A549 (cell line): Measurements from ENCODE around the gene TTPAL. TPM values are rescaled to one million over a fixed set of nuclear protein-coding genes. Genes with fewer than 3 reads are reported as not detected.

ENCODE experiments used
- ATOH8 ChIP-seq: fragments of 250-450 bp; sonication (Bioruptor Pico); IDR thresholded peaks from 2 replicates; pipeline ENCODE4 v1.5.0; 2020; ENCODE audit warnings: low read depth, mild to moderate bottlenecking, moderate library complexity
- BCL3 ChIP-seq: fragments of >200 bp; sonication (Bioruptor Twin); formaldehyde crosslinking; IDR thresholded peaks from 3 replicates; pipeline ENCODE4 v1.6.1; 2016
- CBX2 ChIP-seq: fragments of 200-600 bp; sonication (generic); IDR thresholded peaks from 2 replicates; pipeline ENCODE4 v1.6.1; 2016; ENCODE audit warnings: low read depth, mild to moderate bottlenecking, borderline replicate concordance
- CBX8 ChIP-seq: fragments of 200-600 bp; sonication (generic); IDR thresholded peaks from 2 replicates; pipeline ENCODE4 v1.6.1; 2016
- CHD2 ChIP-seq: fragments of 150-350 bp; IDR thresholded peaks from 2 replicates; pipeline ENCODE4 v1.6.1; 2014; ENCODE audit warnings: low read length; ENCODE audit not compliant: partially characterized antibody
- E2F6 ChIP-seq: IDR thresholded peaks from 2 replicates; pipeline ENCODE4 v1.6.1; 2012; ENCODE audit warnings: low read depth, borderline replicate concordance
- EHF ChIP-seq: fragments of 250-450 bp; sonication (Bioruptor Pico); IDR thresholded peaks from 2 replicates; pipeline ENCODE4 v1.5.0; 2020; ENCODE audit warnings: mild to moderate bottlenecking
- EHMT2 ChIP-seq: fragments of 200-600 bp; sonication (generic); IDR thresholded peaks from 2 replicates; pipeline ENCODE4 v1.6.1; 2016; ENCODE audit warnings: antibody characterized with exemption, low read depth, mild to moderate bottlenecking, moderate library complexity
- ELK1 ChIP-seq: fragments of 150-350 bp; IDR thresholded peaks from 2 replicates; pipeline ENCODE4 v1.6.1; 2014; ENCODE audit warnings: low read depth, mild to moderate bottlenecking, low read length
- FOSB ChIP-seq: fragments of 250-450 bp; sonication (Bioruptor Pico); IDR thresholded peaks from 2 replicates; pipeline ENCODE4 v1.5.0; 2020; ENCODE audit warnings: mild to moderate bottlenecking, moderate library complexity
- GATA3 ChIP-seq: IDR thresholded peaks from 2 replicates; pipeline ENCODE4 v1.6.1; 2012; ENCODE audit warnings: borderline replicate concordance
- HDAC2 ChIP-seq: fragments of 200-600 bp; sonication (generic); IDR thresholded peaks from 2 replicates; pipeline ENCODE4 v1.6.1; 2016
- HES2 ChIP-seq: fragments of >200 bp; sonication (Bioruptor Twin); formaldehyde crosslinking; IDR thresholded peaks from 2 replicates; pipeline ENCODE4 v1.6.1; 2016
- HEYL ChIP-seq: fragments of 250-450 bp; sonication (Bioruptor Pico); IDR thresholded peaks from 2 replicates; pipeline ENCODE4 v1.8.0; 2021; ENCODE audit warnings: mild to moderate bottlenecking, moderate library complexity
- HOXA7 ChIP-seq: fragments of 250-450 bp; sonication (Bioruptor Pico); IDR thresholded peaks from 2 replicates; pipeline ENCODE4 v1.5.0; 2020; ENCODE audit warnings: mild to moderate bottlenecking, moderate library complexity
- JUN ChIP-seq, 2 experiments: fragments of >200 bp; sonication (Bioruptor Twin); formaldehyde crosslinking; IDR thresholded peaks; 2 replicates in 1 of 2; 3 replicates in 1 of 2; pipeline ENCODE4 v1.6.1; 2016 to 2017
- JUNB ChIP-seq: fragments of >200 bp; sonication (Bioruptor Twin); formaldehyde crosslinking; IDR thresholded peaks from 2 replicates; pipeline ENCODE4 v1.6.1; 2016
- KDM5A ChIP-seq: fragments of 200-600 bp; sonication (generic); IDR thresholded peaks from 2 replicates; pipeline ENCODE4 v1.6.1; 2016; ENCODE audit warnings: antibody characterized with exemption, mild to moderate bottlenecking
- MAX ChIP-seq: IDR thresholded peaks from 2 replicates; pipeline ENCODE4 v1.6.1; 2012
- MAZ ChIP-seq: fragments of 150-350 bp; IDR thresholded peaks from 2 replicates; pipeline ENCODE4 v1.6.1; 2014; ENCODE audit warnings: antibody characterized with exemption, low read depth, low read length, borderline replicate concordance
- MYC ChIP-seq: IDR thresholded peaks from 2 replicates; pipeline ENCODE4 v1.6.1; 2012; ENCODE audit warnings: mild to moderate bottlenecking, inconsistent platforms, low read length, improper control_type of control experiment, borderline replicate concordance
- NFE2L2 ChIP-seq: fragments of 150-350 bp; conservative IDR thresholded peaks from 2 replicates; pipeline ENCODE4 v1.6.1; 2014; ENCODE audit warnings: low read length
- PHF8 ChIP-seq: fragments of 200-600 bp; sonication (generic); IDR thresholded peaks from 2 replicates; pipeline ENCODE4 v1.6.1; 2016; ENCODE audit warnings: low read depth, mild to moderate bottlenecking, antibody characterized with exemption, moderate library complexity, borderline replicate concordance
- RAD21 ChIP-seq, 2 experiments: fragments of >200 bp in 1 of 2; sonication (Bioruptor Twin) in 1 of 2; formaldehyde crosslinking in 1 of 2; IDR thresholded peaks in 1 of 2; conservative IDR thresholded peaks in 1 of 2; 2 replicates in 1 of 2; 3 replicates in 1 of 2; pipeline ENCODE4 v1.6.1; 2012 to 2018; ENCODE audit warnings: inconsistent platforms in 1 of 2
- RCOR1 ChIP-seq: fragments of 150-350 bp; IDR thresholded peaks from 2 replicates; pipeline ENCODE4 v1.6.1; 2014; ENCODE audit warnings: antibody characterized with exemption, low read length, low read depth
- RFX5 ChIP-seq: fragments of 450-650 bp; IDR thresholded peaks from 2 replicates; pipeline ENCODE4 v1.7.1; 2014; ENCODE audit warnings: antibody characterized with exemption, mild to moderate bottlenecking, moderate library complexity
- SMC3 ChIP-seq: fragments of >200 bp; sonication (Bioruptor Twin); formaldehyde crosslinking; IDR thresholded peaks from 3 replicates; pipeline ENCODE4 v1.6.1; 2018; ENCODE audit warnings: inconsistent platforms
- SREBF2 ChIP-seq: fragments of 450-650 bp; IDR thresholded peaks from 2 replicates; pipeline ENCODE4 v1.6.1; 2014; ENCODE audit warnings: mild to moderate bottlenecking, moderate library complexity
- TFCP2L1 ChIP-seq: fragments of 250-450 bp; sonication (Bioruptor Pico); IDR thresholded peaks from 2 replicates; pipeline ENCODE4 v1.5.0; 2021; ENCODE audit warnings: mild to moderate bottlenecking
- TP53 ChIP-seq: fragments of 250-450 bp; sonication (Bioruptor Pico); IDR thresholded peaks from 2 replicates; pipeline ENCODE4 v1.5.0; 2021; ENCODE audit warnings: mild to moderate bottlenecking, moderate library complexity
- ZFP36 ChIP-seq: fragments of 450-650 bp; IDR thresholded peaks from 2 replicates; pipeline ENCODE4 v1.6.1; 2014; ENCODE audit warnings: borderline replicate concordance; ENCODE audit not compliant: partially characterized antibody
- ZNF302 ChIP-seq: fragments of 250-450 bp; sonication (Bioruptor Pico); IDR thresholded peaks from 2 replicates; pipeline ENCODE4 v1.9.0; 2021; ENCODE audit warnings: inconsistent platforms, mild to moderate bottlenecking, moderate library complexity
- ZSCAN20 ChIP-seq: fragments of 250-450 bp; sonication (Bioruptor Pico); IDR thresholded peaks from 2 replicates; pipeline ENCODE4 v1.8.0; 2022; ENCODE audit warnings: mild to moderate bottlenecking, moderate library complexity
- polyA plus RNA-seq, 4 experiments: library from polyadenylated mRNA; depleted of rRNA in 3 of 4; stranded (reverse); fragments of >200 nt; fragmentation: RNase III in 1 of 4; extraction: RNeasy Plus Mini Kit Qiagen cat#74134 plus additional on column Dnase treatment in 1 of 4; gene quantifications; 2 replicates in 3 of 4; 3 replicates in 1 of 4; pipeline ENCODE4 v1.2.3, GENCODE V29; 2011 to 2017

TTPAL gene
- polyA plus RNA-seq, 2 of the 4 experiments (the other 2 are of a cell fraction): 9.1 to 9.2 TPM

GRCh38 chr20:44521484-44522481 is 46.1 kb downstream of the TTPAL start, which contains the start of gene SERINC3 (continued):
- TF ChIP-seq ZNF302: no peak
- 0 out of 2 replicates have a peak, but pooled peaks have one; percentile 0 for TF ChIP-seq HOXA7 (CRISPR knock-in tag)
- no peak for TF ChIP-seq FOSB (CRISPR knock-in tag)
- no peak for TF ChIP-seq NFE2L2
- no peak for TF ChIP-seq RFX5
- TF ChIP-seq KDM5A: 0 out of 2 replicates have a peak, but pooled peaks have one; percentile 34
- no peak for TF ChIP-seq SREBF2
- TF ChIP-seq EHF (CRISPR knock-in tag): no peak
- no peak for TF ChIP-seq GATA3
- TF ChIP-seq ZSCAN20 (CRISPR knock-in tag): no peak
- TF ChIP-seq MAX: peak; percentile 29; the same call in 1 of the 2 replicates
- TF ChIP-seq HDAC2: no peak
- no peak for TF ChIP-seq MAZ
- TF ChIP-seq TP53 (CRISPR knock-in tag): no peak
- TF ChIP-seq JUN (IDR thresholded peaks at IDR 0.05): peak in 1 of 2 experiments; percentile 72; a peak in 3 of 5 replicates
- TF ChIP-seq CBX8: no peak
- TF ChIP-seq RCOR1: no peak
- TF ChIP-seq CBX2: no peak
- TF ChIP-seq RAD21 (conservative IDR thresholded peaks at IDR 0.05 in 1 of 2, IDR thresholded peaks at IDR 0.05 in 1 of 2): peak in 1 of 2 experiments; percentile 38; a peak in 2 of 5 replicates
- TF ChIP-seq JUNB: no peak
- TF ChIP-seq HEYL (CRISPR knock-in tag): no peak
- TF ChIP-seq HES2: no peak
- no peak for TF ChIP-seq MYC
- peak; percentile 87 for TF ChIP-seq PHF8
- TF ChIP-seq E2F6: no peak
- TF ChIP-seq TFCP2L1 (CRISPR knock-in tag): no peak
- no peak for TF ChIP-seq SMC3
- no peak for TF ChIP-seq ZFP36
- TF ChIP-seq EHMT2: no peak
- TF ChIP-seq CHD2: no peak
- 0 out of 3 replicates have a peak, but pooled peaks have one; percentile 51 for TF ChIP-seq BCL3
- TF ChIP-seq ATOH8 (CRISPR knock-in tag): no peak
- TF ChIP-seq ELK1: no peak
- TF ChIP-seq, all 56 proteins: peak for 11
